EL (cell line): ENCODE measurements around the gene NSG2.
"Not testable (repeated sequence)": the region's sequence is repeated elsewhere in the genome, so short reads cannot be mapped to it uniquely, and the experiment has no call there.

Source experiments
- DNase-seq: peaks from one replicate; pipeline ENCODE4 v3.0.0-alpha.2; 2016

Gene NSG2

DNA sequence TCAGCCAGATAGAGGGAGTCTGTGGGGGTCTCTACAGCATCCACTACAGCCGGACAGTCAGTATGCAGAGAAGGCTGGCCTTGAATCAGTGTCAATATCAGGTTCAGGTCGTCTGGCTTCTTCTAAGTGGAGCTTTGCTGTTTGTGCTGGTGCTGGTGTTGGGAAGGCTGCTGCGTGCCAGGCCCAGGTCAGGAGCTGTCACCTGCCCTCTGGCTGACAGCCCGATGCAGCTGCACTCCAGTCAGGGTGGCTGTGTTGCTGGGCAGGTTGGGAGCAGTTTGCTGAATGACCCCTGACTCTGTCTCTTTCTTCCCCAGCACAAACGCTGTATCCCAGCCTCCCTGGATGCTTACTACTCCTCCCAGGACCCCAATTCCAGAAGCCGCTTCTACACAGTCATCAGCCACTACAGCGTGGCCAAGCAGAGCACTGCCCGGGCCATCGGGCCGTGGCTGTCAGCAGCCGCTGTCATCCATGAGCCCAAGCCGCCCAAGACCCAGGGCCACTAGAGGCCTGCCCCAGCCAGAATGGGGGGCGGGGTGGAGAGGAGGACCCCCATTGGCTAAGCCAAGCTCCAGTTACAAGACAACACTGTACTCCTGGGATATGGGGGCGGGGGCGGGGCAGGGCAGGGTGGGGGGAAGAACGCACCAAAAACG, 61.6 kb downstream of the NSG2 start:
- no peak for DNase-seq

- DNase-seq = no peak
Observed at GRCh38 chr5:174108745-174109144, 63.2 kb downstream of the NSG2 start.

GRCh38 chr5:174109698-174110260, 64.3 kb downstream of the NSG2 start:
- DNase-seq = no peak

GRCh38 chr5:174110310-174110709, 64.8 kb downstream of the NSG2 start:
- DNase-seq = no peak

DNA sequence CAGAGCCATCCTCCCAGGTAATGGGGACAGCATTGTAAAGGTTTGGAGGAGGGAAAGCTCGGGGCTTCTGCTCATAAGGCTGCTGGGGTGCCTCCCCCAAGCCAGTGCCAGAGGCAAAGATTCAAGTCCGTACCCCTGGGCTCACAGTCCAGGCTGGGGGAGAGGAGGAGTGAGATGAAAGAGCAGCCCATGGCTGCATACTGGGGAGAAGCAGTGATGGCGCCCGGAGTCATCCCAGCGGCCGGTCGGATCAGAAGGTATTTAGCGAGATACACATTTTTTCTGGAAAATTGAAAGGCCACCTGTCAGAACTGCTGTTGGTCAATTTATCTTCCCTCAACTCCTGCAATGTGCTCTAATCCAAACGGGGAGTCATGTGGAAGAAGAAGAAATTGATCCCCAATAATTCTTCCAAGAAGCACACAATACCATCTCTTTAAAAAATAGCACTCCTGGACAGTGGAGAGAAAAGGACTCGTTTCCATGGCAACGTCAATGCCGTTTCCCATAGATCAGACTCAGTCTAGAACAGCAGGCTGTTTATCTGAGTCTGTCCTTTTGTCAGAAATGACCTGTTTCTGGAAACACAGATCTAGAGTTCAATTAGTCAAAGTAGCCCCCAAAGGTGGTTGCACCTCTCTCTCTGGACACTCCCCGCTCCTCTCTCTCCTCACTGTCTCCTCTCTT, 65.9 kb downstream of the NSG2 start:
- no peak for DNase-seq

DNA sequence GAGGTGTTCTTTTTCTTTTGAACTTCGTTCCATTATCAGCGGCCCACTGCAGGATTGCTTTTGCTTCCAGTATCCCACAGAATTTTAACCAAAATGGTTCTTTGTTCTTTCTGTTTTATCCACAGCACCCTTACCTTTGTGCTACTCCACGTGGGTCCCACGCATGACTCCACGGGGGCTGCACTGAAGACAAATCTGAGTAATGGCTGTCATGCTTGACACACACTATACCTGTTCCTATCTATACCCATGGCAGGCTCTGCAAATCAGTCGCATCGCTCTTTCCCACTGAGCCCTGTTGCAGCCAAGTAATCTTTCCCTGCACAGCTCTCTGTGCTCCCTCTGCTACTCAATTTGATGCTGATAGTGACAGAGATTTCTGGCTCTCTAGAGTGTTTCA, 69.7 kb downstream of the NSG2 start:
- DNase-seq = no peak

GRCh38 chr5:174118823-174119467, 73.4 kb downstream of the NSG2 start:
- no peak for DNase-seq

GRCh38 chr5:174119468-174119881, 74.0 kb downstream of the NSG2 start:
- DNase-seq = no peak

DNA sequence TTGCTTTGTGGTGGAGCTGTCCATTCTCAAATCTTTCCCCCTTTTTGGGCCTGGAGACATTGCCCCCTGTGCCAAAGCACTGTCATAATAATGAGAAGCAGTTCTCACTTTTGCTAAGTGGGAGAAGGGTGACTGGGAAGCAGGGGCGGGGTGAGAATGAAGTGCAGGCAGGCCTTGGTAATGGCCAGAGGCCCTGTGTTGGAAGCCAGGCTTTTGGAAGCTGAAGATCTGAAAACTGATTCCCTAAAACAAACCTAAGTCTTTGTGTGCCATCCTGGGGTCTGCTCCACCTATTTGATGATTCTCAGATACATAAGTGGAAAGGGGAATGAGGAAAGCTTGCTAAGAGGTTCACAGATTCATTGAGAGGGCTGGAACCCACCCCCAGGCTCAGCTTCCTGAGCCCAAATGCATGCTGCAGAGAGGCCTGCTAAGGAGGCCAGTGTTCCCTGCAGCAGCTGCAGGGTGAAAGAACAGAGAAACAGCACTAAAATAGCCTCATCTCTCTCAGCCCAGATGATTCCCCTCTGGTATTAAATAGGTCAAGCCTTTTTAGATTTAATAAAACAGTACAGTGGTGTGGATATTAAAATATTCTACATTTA, 75.0 kb downstream of the NSG2 start:
- DNase-seq = no peak

DNA sequence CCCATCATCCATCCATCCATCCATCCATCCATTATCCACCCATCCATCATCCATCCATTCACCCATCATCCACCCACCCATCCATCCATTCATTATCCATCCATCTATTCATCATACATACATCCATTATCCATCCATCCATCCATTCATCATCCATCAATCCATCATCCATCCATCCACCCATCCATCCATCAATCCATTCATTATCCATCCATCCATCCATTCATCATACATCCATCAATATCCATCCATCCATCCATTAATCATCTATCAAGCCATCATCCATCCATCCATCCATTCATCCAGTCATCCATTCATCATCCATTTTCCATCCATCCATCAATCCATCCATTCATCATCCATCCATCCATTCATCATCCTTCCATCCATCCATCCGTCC, 89.0 kb downstream of the NSG2 start:
- no peak for DNase-seq

DNA sequence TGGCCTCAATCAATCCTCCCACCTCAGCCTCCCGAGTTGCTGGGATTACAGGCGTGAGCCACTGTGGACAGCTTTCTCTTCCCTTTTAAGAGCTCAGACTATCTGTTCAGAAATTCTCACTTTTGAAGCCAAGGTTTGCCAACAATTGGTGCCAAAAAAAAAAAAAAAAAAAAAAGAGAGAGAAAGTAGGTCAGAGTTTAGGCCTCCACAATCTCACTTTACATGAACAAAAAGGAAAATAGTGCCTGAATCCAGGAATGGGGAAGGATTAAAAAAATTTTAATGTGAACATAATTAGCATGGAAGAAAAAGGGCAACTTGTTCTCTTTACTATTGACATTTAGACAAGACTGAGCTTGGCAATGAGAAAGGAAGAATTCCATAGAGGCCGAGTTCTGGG, 94.1 kb downstream of the NSG2 start:
- DNase-seq = no peak

DNA sequence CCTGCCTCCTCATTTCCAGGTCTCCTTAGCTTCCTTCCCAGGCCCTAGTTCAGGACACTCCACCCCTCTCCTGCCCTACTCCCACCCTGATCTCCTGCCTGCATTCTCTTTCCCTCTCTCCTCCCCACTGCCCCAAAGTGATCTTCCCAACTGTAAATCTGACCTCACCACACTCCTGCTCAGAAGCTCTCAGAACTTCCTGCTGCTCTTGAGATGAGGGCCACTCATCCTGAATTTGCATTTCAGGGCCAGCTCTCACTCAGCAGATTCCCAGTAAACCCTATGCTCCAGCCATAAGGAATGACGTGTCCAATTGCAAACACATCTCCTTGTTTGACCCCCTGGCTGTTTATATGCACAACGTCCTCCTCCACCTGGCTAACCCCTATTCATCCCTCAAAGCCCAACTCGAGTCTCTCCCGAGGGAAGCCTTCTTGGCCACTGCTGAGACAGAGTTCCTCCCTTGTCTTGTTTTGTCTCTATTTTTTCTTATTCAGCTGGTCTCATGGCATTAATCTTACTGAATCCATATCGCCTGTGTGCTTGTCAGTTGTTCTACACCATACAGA, 95.0 kb downstream of the NSG2 start:
- no peak for DNase-seq

DNA sequence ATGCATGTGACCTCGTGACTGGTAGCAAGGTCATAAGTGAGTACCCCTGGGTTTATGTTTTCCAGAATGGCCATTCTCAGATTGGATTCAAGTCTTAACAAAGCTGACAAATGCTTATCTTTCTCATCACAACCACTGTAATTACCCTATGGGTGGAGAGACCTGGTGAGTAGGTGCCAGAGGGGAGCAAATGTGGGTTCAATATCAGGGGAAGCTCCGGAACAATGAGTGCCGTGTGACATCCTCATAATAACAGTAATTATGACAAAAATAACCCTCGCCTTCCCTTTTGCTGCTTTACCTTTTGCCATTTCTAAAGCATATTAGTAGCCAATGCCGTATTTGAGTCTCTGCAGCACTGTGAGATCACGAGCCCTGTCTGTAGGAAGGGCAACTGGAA, 95.9 kb downstream of the NSG2 start:
- DNase-seq = no peak

DNA sequence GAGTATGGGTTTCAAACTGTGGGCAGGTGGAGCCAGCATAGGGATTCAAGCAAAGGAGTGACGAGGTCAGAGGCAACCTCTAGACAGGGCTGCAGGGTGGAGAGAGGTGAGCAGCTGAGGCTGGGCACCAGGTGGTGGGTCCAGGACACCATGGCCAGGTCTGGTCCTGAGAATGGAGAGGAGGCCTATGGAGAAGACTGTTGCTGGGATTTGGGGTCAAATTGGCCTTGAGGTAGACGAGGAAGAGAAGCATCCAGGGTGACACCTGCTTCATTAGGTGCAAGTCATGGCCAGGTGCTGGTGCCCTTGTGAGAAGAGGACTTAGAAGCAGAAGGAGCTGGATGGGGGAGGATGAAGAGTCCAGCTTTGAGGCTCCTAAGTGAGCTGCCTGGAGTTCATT, 99.6 kb downstream of the NSG2 start:
- DNase-seq = no peak

GRCh38 chr5:174145821-174146220, 100.3 kb downstream of the NSG2 start:
- DNase-seq = no peak

DNA sequence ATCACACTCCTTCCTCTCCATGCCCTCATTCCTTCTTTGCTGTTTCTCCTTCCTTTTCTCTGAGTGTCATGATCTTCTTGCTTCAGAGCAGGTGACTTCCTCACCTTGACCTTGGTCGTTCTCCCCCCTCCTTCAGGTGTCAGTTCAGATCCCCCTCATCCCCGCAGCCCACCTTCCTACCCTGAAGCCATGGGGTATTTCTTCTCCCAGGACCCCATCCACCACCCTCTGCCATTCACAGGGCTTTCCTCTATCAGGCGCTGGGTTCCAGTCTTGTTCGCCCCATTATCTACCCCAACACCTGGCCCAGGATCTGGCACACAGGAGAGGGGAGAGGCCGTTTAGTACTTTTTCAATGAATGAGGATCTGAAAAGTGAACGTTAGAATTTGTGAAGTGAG, 101.0 kb downstream of the NSG2 start:
- DNase-seq = no peak

DNA sequence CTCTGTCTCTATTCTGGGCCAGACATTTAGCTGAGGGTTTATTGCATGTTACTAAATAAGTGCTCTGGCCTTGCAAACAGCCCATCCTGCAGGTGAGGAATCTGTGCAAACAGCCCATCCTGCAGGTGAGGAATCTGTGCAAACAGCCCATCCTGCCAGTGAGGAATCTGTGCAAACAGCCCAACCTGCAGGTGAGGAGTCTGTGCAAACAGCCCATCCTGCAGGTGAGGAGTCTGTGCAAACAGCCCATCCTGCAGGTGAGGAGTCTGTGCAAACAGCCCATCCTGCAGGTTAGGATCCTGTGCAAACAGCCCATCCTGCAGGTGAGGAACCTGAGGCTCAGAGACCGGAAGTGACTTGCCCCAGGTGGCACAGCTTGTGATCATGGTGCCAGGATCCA, 101.5 kb downstream of the NSG2 start:
- not testable (repeated sequence) for DNase-seq

DNA sequence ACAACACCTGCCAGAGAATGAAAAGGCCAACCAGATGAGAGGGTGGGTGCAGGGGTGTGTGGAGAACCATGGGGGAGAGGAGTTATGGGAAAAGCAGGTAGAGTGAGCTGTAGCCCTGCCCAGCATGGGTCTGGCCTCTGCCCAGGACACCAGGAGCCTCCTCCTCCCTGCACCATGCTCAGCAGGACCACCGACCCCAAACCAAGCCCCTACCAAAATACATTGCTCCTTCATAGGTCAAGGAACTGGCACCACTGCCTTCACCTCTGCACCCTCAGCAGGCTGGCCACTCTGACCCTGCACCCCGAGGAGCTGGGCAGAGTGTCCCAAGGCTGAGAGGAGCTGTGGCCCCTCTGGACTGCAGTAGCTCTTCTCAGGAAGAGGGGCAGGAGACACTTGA, 102.0 kb downstream of the NSG2 start:
- no peak for DNase-seq

DNA sequence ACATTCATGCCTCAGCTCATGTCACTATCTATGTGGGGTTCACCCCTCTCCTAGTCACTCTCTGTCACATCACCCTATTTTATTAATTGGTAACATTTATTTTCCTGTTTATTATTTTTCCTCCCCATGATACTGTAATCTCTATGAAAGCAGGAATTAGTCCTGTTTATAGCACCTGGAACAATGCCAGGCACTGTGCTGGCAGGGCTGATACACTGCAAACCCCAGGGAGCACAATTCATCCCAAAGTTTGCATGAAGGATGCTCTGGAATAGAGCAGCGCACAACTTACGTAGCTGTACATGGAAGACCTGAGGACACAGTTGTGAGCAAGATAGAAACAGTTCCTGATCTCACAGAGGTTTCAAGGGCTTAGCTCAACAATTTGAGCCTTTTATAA, 103.2 kb downstream of the NSG2 start:
- DNase-seq = no peak

GRCh38 chr5:174149426-174149825, 103.9 kb downstream of the NSG2 start:
- DNase-seq = no peak

GRCh38 chr5:174149989-174150388, 104.5 kb downstream of the NSG2 start:
- no peak for DNase-seq

GRCh38 chr5:174151599-174152181, 106.2 kb downstream of the NSG2 start:
- DNase-seq = no peak

- DNase-seq = no peak
Observed at GRCh38 chr5:174154559-174154958, 109.1 kb downstream of the NSG2 start.
